Peyer's patch (tissue), 4 donors: ENCODE measurements around the gene ANTXR1.

ENCODE experiments used
- CTCF ChIP-seq, 6 experiments: fragments of 450-650 bp in 4 of 6; fragments of 200-600 bp in 2 of 6; sonication (generic) in 1 of 6; IDR thresholded peaks; one replicate each; pipeline ENCODE4 v1.5.1; 2017 to 2019; ENCODE audit warnings: antibody characterized with exemption in 6 of 6, mild to moderate bottlenecking in 3 of 6, moderate library complexity in 1 of 6
- POLR2A ChIP-seq, 2 donors: fragments of 450-650 bp; IDR thresholded peaks; one replicate each; pipeline ENCODE4 v1.5.1; 2017; ENCODE audit warnings: antibody characterized with exemption in 2 of 2, mild to moderate bottlenecking in 2 of 2, moderate library complexity in 2 of 2

DNA sequence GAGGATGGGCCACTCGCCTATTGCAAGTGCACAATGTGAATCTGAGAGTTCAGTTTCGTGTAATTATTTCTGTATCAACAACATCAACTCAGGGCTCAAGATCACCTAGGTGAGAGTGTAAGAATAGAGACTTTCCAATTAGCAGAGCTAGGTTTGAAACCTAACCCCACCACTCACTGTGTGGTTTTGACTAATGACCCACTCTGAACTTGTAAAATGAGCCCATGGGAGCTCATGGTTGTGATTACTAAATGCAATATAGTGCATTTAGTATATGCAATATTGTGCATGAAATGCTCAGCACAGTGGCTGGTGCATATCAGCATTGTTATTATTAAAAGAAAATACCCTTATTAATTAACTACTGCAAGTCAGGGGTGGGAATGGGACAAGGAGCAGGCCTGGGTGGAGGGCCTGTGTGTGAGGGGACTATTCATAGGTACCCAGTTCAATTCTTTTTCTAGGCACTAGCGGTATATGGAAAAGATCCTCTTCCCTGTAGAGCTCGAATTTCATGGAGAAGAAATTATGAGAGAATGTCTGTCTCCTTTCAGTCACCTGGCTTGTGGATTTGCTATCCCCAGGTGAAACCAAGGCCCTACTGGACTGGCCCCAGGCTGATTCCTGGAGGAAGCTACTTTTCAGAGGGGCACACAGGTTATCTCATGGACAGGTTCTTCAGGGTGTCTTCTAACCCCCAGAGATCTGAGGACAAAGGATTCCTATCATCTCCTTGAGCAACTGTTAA is 204.5 kb downstream of the ANTXR1 start:
- no peak for TF ChIP-seq CTCF (IDR thresholded peaks at IDR 0.05)
- TF ChIP-seq POLR2A (IDR thresholded peaks at IDR 0.05), result no peak
